ENCODE data around the gene TTC3. TPM values are rescaled to one million over a fixed set of nuclear protein-coding genes. Genes with fewer than 3 reads are reported as not detected.
A peak's percentile ranks its signal among the peaks of the same experiment; 100 is the strongest.

The TTC3 gene
- total and polyA plus RNA-seq, 2 of the 13 experiments (the other 11 are each of a cell fraction or from before 2014, with no cell fraction given) = 55.7 to 108 TPM

GRCh38 chr21:37220981-37221664, 148.1 kb downstream of the TTC3 start (continued):
- TF ChIP-seq GMEB2 (CRISPR knock-in tag; IDR thresholded peaks at IDR 0.05; ENCODE audit: low read depth) = peak; percentile 55
- peak; percentile 94 for TF ChIP-seq KAT7 (CRISPR knock-in tag; IDR thresholded peaks at IDR 0.05; ENCODE audit: borderline replicate concordance)
- TF ChIP-seq SRY (CRISPR knock-in tag; IDR thresholded peaks at IDR 0.05) = no peak
- TF ChIP-seq PAWR (CRISPR knock-in tag; IDR thresholded peaks at IDR 0.05; ENCODE audit: borderline replicate concordance) = no peak
- peak; percentile 74; the same call in 1 of the 2 replicates for TF ChIP-seq ZNF230 (CRISPR knock-in tag; IDR thresholded peaks at IDR 0.05)
- TF ChIP-seq ZFAT (CRISPR knock-in tag; conservative IDR thresholded peaks at IDR 0.05) = no peak
- TF ChIP-seq ZNF572 (CRISPR knock-in tag; IDR thresholded peaks at IDR 0.05) = no peak
- TF ChIP-seq ZNF17 (CRISPR knock-in tag; IDR thresholded peaks at IDR 0.05) = no peak
- no peak for TF ChIP-seq KLF6 (CRISPR knock-in tag; IDR thresholded peaks at IDR 0.05)
- TF ChIP-seq HDAC1 (CRISPR knock-in tag; IDR thresholded peaks at IDR 0.05) = peak; percentile 82
- no peak for TF ChIP-seq KIAA2018 (CRISPR knock-in tag; IDR thresholded peaks at IDR 0.05; ENCODE audit: borderline replicate concordance)
- TF ChIP-seq ISX (CRISPR knock-in tag; conservative IDR thresholded peaks at IDR 0.05) = 0 out of 2 replicates have a peak, but pooled peaks have one; percentile 79
- peak; percentile 56; the same call in 1 of the 2 replicates for TF ChIP-seq ZHX2 (IDR thresholded peaks at IDR 0.05; ENCODE audit: low read depth)
- TF ChIP-seq ZHX2 (CRISPR knock-in tag; IDR thresholded peaks at IDR 0.05; ENCODE audit: borderline replicate concordance) = peak; percentile 74; the same call in 1 of the 2 replicates

All from HepG2 (cell line).